Osteoblast (primary cell): ENCODE data around the gene FGF4. TPM values are rescaled to one million over a fixed set of nuclear protein-coding genes. Genes with fewer than 3 reads are reported as not detected.
A peak's percentile ranks its signal among the peaks of the same experiment; 100 is the strongest.

Experiments used
- DNase-seq: peaks from one replicate; pipeline ENCODE4 v3.0.0; 2011; ENCODE audit warnings: low spot score, mixed read lengths; ENCODE audit not compliant: insufficient read length; ENCODE audit errors: missing footprints
- H2AFZ ChIP-seq: 2 replicates; pipeline ENCODE4 v1.6.0; 2011; ENCODE audit warnings: mild to moderate bottlenecking, low read length
- H3K27ac ChIP-seq: 2 replicates; pipeline ENCODE4 v1.5.1; 2011; ENCODE audit warnings: mild to moderate bottlenecking, low read depth, low read length, moderate library complexity
- H3K27me3 ChIP-seq: 2 replicates; pipeline ENCODE4 v1.6.0; 2012; ENCODE audit warnings: mild to moderate bottlenecking, control low read depth, inconsistent platforms, low read length, moderate library complexity; ENCODE audit not compliant: insufficient read depth
- H3K36me3 ChIP-seq: 2 replicates; pipeline ENCODE4 v1.5.1; 2011; ENCODE audit warnings: mild to moderate bottlenecking, low read length, control low read depth, moderate library complexity; ENCODE audit not compliant: insufficient read depth
- H3K4me1 ChIP-seq: 2 replicates; pipeline ENCODE4 v1.5.1; 2011; ENCODE audit warnings: mild to moderate bottlenecking, low read length, control low read depth, moderate library complexity; ENCODE audit not compliant: insufficient read depth
- H3K4me2 ChIP-seq: 2 replicates; pipeline ENCODE4 v1.6.0; 2011; ENCODE audit warnings: mild to moderate bottlenecking, low read length; ENCODE audit not compliant: insufficient read depth
- H3K4me3 ChIP-seq: fragments of 200-600 bp; sonication (generic); 3 replicates; pipeline ENCODE4 v1.5.1; 2012; ENCODE audit warnings: mild to moderate bottlenecking, low read length, inconsistent platforms; ENCODE audit not compliant: insufficient read depth
- H3K79me2 ChIP-seq: 2 replicates; pipeline ENCODE4 v1.6.0; 2012; ENCODE audit warnings: mild to moderate bottlenecking, low read length, control low read depth, inconsistent platforms; ENCODE audit not compliant: insufficient read depth
- H3K9me3 ChIP-seq: 2 replicates; pipeline ENCODE4 v1.5.1; 2011; ENCODE audit warnings: low read depth, low read length, control low read depth
- H4K20me1 ChIP-seq: 2 replicates; pipeline ENCODE4 v1.6.0; 2012; ENCODE audit warnings: mild to moderate bottlenecking, low read length, control low read depth; ENCODE audit not compliant: insufficient read depth
- total RNA-seq: library from RNA; depleted of rRNA; stranded (reverse); fragments of >200 nt; gene quantifications from 2 replicates; pipeline ENCODE4 v1.2.3, GENCODE V29; 2012
- TF ChIP-seq, protein P1 (sequence below): IDR thresholded peaks from 2 replicates; pipeline ENCODE4 v1.5.1; 2011; ENCODE audit warnings: mild to moderate bottlenecking, low read depth, low read length, moderate library complexity; ENCODE audit errors: extremely low read depth

The FGF4 gene
- total RNA-seq, 1 donor, result not detected

- H3K9me3 ChIP-seq, result no peaks in the 10 kb centered on the region
- H4K20me1 ChIP-seq, result no peaks in the 10 kb centered on the region
- H3K4me2 ChIP-seq, result peak overlapping the region; percentile 28
- peaks cover 8% of the 10 kb centered on the region for H3K27me3 ChIP-seq
- TF ChIP-seq, protein P1, sequence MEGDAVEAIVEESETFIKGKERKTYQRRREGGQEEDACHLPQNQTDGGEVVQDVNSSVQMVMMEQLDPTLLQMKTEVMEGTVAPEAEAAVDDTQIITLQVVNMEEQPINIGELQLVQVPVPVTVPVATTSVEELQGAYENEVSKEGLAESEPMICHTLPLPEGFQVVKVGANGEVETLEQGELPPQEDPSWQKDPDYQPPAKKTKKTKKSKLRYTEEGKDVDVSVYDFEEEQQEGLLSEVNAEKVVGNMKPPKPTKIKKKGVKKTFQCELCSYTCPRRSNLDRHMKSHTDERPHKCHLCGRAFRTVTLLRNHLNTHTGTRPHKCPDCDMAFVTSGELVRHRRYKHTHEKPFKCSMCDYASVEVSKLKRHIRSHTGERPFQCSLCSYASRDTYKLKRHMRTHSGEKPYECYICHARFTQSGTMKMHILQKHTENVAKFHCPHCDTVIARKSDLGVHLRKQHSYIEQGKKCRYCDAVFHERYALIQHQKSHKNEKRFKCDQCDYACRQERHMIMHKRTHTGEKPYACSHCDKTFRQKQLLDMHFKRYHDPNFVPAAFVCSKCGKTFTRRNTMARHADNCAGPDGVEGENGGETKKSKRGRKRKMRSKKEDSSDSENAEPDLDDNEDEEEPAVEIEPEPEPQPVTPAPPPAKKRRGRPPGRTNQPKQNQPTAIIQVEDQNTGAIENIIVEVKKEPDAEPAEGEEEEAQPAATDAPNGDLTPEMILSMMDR, result no peak
- no peak for DNase-seq
- no peak overlapping the region for H2AFZ ChIP-seq
- H3K36me3 ChIP-seq, result no peaks in the 10 kb centered on the region
- H3K4me1 ChIP-seq, result peaks cover 6% of the 10 kb centered on the region
- no peaks in the 10 kb centered on the region for H3K79me2 ChIP-seq
- H3K27ac ChIP-seq, result no peak overlapping the region
- H3K4me3 ChIP-seq, result no peak overlapping the region
These were observed 30.7 kb downstream of the FGF4 start for GRCh38 chr11:69744435-69744834.

- Histone ChIP-seq H3K9me3 (peaks cover 13% of the 10 kb centered on the region), H4K20me1 (no peaks in the 10 kb centered on the region), H3K79me2 (no peaks in the 10 kb centered on the region), H3K27me3 (peaks cover 8% of the 10 kb centered on the region), H3K27ac (no peak overlapping the region), H2AFZ (no peak overlapping the region), H3K4me2 (no peak overlapping the region), H3K36me3 (no peaks in the 10 kb centered on the region), H3K4me1 (no peaks in the 10 kb centered on the region), H3K4me3 (no peak overlapping the region)
- peak; percentile 50 for DNase-seq
- TF ChIP-seq, protein P1, result no peak
These were observed 40.3 kb downstream of the FGF4 start for GRCh38 chr11:69734841-69735240.

GRCh38 chr11:69734367-69734766 lies 40.8 kb downstream of the FGF4 start:
- Histone ChIP-seq H3K27me3 (peaks cover 9% of the 10 kb centered on the region), H3K4me1 (no peaks in the 10 kb centered on the region), H3K4me2 (no peak overlapping the region), H3K79me2 (no peaks in the 10 kb centered on the region), H3K4me3 (no peak overlapping the region), H4K20me1 (no peaks in the 10 kb centered on the region), H3K9me3 (peaks cover 13% of the 10 kb centered on the region), H3K36me3 (no peaks in the 10 kb centered on the region), H3K27ac (no peak overlapping the region), H2AFZ (no peak overlapping the region)
- TF ChIP-seq, protein P1, result no peak
- no peak for DNase-seq

- no peak overlapping the region for H3K27ac ChIP-seq
- TF ChIP-seq, protein P1, result no peak
- no peaks in the 10 kb centered on the region for H3K4me1 ChIP-seq
- H3K79me2 ChIP-seq, result no peaks in the 10 kb centered on the region
- H3K4me3 ChIP-seq, result no peak overlapping the region
- H3K27me3 ChIP-seq, result peaks cover 16% of the 10 kb centered on the region
- no peaks in the 10 kb centered on the region for H3K36me3 ChIP-seq
- no peak overlapping the region for H2AFZ ChIP-seq
- no peak overlapping the region for H3K4me2 ChIP-seq
- H3K9me3 ChIP-seq, result peaks cover 10% of the 10 kb centered on the region
- no peak for DNase-seq
- H4K20me1 ChIP-seq, result no peaks in the 10 kb centered on the region
These were observed 42.2 kb downstream of the FGF4 start for GRCh38 chr11:69732910-69733309.
